NCI-H2107 (cell line): ENCODE data around the gene CC2D1A.
A peak's percentile ranks its signal among the peaks of the same experiment; 100 is the strongest.

Experiments
- DNase-seq: peaks from one replicate; lab custom pipeline; 2025; lab: John Stamatoyannopoulos, UW

Gene CC2D1A

DNA sequence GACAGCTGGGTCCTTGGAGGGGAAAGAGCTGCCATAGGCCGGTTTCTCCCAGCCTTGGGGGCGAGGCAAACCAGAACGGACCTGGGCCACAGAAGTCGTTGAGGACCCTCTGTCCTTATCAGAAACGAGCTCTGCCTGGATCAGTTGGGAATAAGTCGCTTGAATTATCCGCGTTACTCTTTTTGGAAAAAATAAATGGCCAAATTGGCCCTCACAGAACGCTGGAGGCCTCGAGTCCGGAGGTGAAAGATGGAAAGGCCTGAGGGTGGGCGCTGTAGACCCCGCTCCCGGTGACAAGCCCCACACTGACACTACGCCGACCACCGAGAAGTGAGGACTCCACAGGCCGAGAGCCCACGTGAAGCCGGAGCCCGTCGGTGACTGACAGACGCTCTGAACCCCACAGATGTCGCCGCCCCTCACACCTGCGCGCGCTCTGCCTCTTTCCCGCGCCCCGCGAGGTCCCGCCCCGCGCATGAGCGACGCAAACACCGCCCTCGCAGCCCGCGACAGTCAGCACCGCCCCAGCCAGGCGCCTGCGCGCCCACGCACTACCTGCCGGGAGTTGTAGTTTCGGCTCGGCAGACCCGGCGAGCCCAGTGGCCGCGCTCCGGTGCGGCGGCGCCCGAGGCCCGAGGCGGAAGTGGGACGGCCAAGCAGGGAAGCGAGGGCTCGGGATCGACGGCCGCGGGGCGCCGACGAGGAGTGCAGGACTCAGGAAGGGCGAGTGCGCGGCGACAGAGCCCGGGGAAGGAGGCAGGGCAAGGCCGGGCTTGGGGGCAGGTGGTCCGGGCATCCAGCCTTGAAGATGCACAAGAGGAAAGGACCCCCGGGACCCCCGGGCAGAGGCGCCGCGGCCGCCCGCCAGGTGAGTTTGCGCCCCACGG lies at the start of gene CC2D1A, which contains the start of gene BRME1:
TSS of gene CC2D1A (plus strand) at position 568 of the 887 bp plus-strand sequence. CDS start at position 809, 241 bp downstream.
TSS of gene BRME1 (minus strand) at position 484 of the 887 bp plus-strand sequence. CDS start 1,225 bp downstream, outside the sequence.
- peak; percentile 84 for DNase-seq

DNA sequence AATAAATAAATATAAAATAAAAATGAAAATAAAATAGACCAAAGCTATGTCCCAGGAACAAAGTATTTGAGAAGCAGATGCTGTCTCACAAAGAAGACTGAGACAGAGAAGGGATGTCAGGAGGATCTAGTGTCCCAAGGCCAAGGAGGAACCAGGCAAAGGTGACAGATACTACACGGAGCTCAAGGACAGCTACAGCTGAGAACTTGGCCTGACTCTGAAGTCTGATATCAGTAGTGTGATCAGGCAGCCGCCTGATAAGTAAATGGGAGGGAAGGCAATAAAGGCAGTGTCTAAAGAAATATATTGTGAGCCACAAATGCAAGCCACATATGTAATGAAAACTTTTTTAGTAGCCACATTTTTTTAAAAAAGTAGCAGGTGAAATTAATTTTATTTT lies 49.5 kb upstream of the CC2D1A start:
- DNase-seq = no peak

- no peak for DNase-seq
Measured at GRCh38 chr19:13859361-13859880, 46.6 kb upstream of the CC2D1A start.

- no peak for DNase-seq
Measured at GRCh38 chr19:13860679-13861391, 45.2 kb upstream of the CC2D1A start.

GRCh38 chr19:13861392-13861713 lies 44.6 kb upstream of the CC2D1A start:
- no peak for DNase-seq

GRCh38 chr19:13861714-13862531 lies 44.1 kb upstream of the CC2D1A start:
- DNase-seq = peak; percentile 30

GRCh38 chr19:13864046-13864666 lies 41.8 kb upstream of the CC2D1A start:
- no peak for DNase-seq

GRCh38 chr19:13864667-13865570 lies 41.1 kb upstream of the CC2D1A start:
- DNase-seq = no peak

DNA sequence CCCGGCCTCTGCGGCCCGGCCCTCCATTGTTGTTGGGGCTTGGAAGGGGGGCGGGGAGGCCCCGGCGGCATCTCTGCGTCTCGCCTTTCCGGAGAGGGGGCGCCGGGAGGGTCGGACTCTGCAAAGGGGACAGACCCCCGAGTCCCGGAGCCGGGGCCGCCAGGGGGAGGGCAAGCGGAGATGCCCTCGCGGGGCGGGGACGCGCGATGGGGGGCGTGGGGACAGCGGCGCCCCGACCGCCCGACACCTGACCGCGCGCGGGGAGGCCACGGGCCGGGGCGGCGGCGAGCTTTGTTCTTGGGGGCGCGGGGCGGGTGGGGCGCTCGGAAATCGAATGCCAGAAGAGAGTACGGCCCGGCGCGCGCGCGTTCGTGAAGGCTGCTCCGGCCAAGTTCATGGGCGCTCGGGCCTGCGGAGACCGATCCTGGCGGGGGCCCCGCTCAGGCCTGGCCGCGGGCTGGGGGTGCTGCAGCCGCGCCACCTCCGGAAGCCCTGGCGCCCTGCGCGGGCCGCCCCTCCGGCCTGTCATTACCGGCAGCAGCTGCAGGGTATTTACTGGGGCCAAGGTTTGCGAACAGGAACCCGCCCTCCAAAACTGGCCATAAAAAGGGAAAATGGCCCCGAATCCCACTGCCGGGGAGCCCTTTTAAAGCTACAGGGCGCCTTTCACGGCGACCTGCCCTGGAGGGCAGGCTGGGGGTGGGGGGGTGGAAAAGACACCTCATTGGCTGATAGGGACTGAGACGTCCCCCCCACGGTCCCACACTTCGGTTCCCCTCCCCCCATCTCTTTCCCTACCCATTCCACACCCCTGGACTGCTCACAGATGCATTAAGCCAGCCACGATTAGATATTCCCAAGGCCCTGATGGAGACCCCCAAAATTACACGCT lies 40.2 kb upstream of the CC2D1A start:
- DNase-seq = no peak

DNA sequence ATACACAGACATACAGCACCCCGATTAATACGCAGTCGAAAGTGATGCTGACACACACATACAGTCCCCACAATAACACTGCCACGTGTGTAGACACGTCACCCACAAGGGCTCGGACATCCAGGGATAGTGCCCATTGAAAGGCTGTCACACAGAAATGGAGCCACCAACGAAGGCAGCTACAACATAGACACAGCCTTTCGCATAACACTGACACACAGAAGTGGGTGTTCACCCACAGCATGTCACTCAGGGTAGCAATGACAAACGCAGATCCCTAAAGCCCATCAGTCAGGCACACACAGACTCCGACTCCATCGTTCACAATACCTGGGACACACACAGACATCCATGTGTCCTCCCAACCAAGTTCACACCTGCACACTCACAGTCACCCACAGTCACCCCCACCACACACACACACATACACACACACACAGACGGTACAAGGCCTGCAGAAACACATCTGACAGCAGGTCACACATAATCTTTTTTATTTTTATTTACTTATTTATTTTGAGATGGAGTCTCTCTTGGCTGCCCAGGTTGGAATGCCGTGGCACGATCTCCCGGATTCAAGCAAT lies 39.4 kb upstream of the CC2D1A start:
- no peak for DNase-seq

GRCh38 chr19:13868663-13869062 lies 37.3 kb upstream of the CC2D1A start:
- no peak for DNase-seq

GRCh38 chr19:13869281-13869680 lies 36.7 kb upstream of the CC2D1A start:
- DNase-seq = no peak

- DNase-seq = no peak
Measured at GRCh38 chr19:13870873-13871272, 35.1 kb upstream of the CC2D1A start.

GRCh38 chr19:13872339-13872694 lies 33.7 kb upstream of the CC2D1A start:
- DNase-seq = no peak

GRCh38 chr19:13872695-13873389 lies 33.2 kb upstream of the CC2D1A start:
- no peak for DNase-seq

DNA sequence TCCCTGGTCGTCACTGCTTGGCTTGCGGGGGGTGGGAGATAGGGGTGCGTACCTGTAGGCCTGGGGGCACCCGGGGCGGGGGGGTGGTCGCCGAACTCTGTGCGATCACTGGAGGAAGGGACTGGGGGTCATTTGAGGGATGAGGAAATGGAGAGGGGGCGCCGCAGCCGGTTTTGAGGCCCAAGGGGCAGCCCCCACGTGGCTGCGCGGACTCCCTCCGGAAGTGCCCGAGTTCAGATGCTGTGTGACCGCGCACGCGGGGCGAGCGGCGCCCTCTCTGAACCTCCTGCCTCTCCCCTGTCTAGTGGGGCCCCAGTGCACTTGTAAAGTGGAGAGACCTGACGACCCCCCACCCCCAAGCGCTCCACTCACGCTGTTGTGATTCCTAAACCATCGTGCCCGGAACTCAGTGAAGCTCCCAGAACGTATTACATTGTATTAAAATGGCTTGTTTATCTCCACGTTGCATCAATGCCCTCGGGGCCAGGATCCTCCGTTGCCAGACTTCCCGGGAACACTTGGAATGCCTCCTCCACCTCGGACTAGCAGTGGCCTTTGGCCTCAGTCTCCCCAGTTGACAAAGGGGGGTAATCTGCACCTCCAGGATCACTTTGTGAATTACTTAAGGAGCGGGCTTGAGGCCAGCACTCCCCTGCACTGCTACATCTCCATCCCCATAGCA lies 32.0 kb upstream of the CC2D1A start:
- DNase-seq = no peak

DNA sequence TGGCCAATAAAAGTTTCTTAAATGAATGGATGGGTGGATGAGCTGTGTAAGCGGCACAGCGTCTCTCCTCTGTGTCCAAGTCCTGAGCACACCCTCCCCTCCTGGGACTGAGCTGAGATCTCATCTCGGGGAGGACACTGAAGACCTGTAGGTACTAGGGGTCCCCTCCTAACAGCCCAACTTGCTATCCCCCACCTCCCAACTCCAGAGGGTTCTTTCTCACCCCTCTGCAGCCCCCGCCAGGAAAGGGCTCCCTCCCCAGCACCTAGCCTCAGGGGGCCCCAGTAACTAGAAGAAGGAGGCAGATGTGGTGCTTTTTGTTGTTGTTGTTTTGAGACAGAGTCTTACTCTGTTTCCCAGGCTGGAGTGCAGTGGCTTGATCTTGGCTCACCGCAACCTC lies 30.2 kb upstream of the CC2D1A start:
- no peak for DNase-seq

GRCh38 chr19:13876834-13877233 lies 29.2 kb upstream of the CC2D1A start, which contains the start of gene NANOS3:
Gene NANOS3 (plus strand): TSS chr19:13877134. CDS start chr19:13877249, 115 bp downstream.
- DNase-seq = no peak
